ENCODE measurements around the gene TMEM115. TPM values are rescaled to one million over a fixed set of nuclear protein-coding genes. Genes with fewer than 3 reads are reported as not detected.

TMEM115 gene
- total and polyA plus RNA-seq, 2 donors (not counting 3 experiments of a cell fraction or from before 2014, with no cell fraction given) = 44.7 to 65.5 TPM

DNA sequence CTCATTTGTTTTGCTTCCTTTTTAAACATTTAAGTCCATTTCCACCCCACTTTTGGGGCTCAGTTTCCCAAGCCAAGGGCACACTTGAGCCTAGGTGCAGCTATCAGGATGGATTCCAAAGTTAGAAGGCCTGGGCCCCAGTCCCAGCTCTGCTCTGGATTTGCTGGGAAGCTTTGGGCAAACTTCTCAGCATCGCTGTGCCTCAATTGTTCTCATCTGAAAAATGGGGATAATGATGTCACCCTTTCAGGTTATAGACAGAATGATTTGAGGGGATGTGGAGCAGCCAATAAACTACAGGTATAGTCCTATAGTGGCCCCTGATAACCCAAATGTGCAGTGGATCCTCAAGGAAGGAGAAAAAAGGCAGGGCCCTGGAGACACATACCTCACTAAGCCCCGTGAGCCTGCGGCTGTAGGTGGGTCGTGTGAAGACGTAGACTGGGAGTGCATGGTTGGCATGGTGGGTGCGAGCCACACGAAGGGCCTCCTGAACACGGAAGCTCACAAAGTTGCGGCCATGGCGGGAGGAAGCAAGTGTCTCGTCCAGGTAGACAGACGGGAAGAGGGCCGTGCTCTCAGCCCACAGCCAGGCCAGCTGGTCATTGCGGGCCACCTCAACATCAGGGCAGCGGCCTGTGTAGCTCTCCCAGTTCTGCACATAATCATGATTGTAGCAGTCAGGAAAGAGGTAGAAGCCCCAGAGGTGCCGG lies 40.0 kb downstream of the TMEM115 start:
- ChIA-PET CTCF (interaction anchor here (1.2 to 1.7 kb wide), 2 partner anchors 9 to 16 kb away, joined by 3 to 4 read pairs; partner anchors contain the start of genes HYAL1 and TUSC2), POLR2A (interaction anchor here (0.6 to 1.2 kb wide), 2 partner anchors 9 to 56 kb away, joined by 3 to 7 read pairs; partner anchors contain the start of gene TUSC2)
- Histone ChIP-seq H3K4me2 (ENCODE audit: insufficient read depth, low read length) (peak overlapping the region; percentile 69), H3K4me1 (ENCODE audit: control insufficient read depth, extremely low read depth, insufficient read depth, low read length) (peaks cover 62% of the 10 kb centered on the region), H3K9ac (replicated peaks; ENCODE audit: extremely low read depth, insufficient read depth, low read length) (no peak overlapping the region), H3K4me3 (replicated peaks in 1 of 3; ENCODE audit: insufficient read depth in 1 of 3, low read depth in 1 of 3, low read length in 3 of 3) (peak overlapping the region in 2 of 3 experiments; percentile 89), H3K27me3 (ENCODE audit: control insufficient read depth in 2 of 2, insufficient read depth in 2 of 2, low read length in 2 of 2) (no peaks in the 10 kb centered on the region), H2AFZ (ENCODE audit: low read depth, low read length) (no peak overlapping the region), H3K9me1 (replicated peaks; ENCODE audit: control insufficient read depth, extremely low read depth, insufficient read depth, low read length) (no peaks in the 10 kb centered on the region), H3K79me2 (ENCODE audit: control insufficient read depth, insufficient read depth, low read length) (peaks cover 52% of the 10 kb centered on the region), H4K20me1 (replicated peaks; ENCODE audit: control insufficient read depth, extremely low read depth, insufficient read depth, low read length) (no peaks in the 10 kb centered on the region), H3K9me3 (replicated peaks; ENCODE audit: control insufficient read depth, insufficient read depth, low read length) (no peaks in the 10 kb centered on the region), H3K27ac (ENCODE audit: insufficient read depth, low read depth, low read length) (no peak overlapping the region), H3K36me3 (ENCODE audit: control insufficient read depth in 2 of 2, extremely low read depth in 1 of 2, insufficient read depth in 2 of 2, low read length in 2 of 2) (peaks cover 17 to 46% of the 10 kb centered on the region in 2 experiments)
- TF ChIP-seq, protein P1, sequence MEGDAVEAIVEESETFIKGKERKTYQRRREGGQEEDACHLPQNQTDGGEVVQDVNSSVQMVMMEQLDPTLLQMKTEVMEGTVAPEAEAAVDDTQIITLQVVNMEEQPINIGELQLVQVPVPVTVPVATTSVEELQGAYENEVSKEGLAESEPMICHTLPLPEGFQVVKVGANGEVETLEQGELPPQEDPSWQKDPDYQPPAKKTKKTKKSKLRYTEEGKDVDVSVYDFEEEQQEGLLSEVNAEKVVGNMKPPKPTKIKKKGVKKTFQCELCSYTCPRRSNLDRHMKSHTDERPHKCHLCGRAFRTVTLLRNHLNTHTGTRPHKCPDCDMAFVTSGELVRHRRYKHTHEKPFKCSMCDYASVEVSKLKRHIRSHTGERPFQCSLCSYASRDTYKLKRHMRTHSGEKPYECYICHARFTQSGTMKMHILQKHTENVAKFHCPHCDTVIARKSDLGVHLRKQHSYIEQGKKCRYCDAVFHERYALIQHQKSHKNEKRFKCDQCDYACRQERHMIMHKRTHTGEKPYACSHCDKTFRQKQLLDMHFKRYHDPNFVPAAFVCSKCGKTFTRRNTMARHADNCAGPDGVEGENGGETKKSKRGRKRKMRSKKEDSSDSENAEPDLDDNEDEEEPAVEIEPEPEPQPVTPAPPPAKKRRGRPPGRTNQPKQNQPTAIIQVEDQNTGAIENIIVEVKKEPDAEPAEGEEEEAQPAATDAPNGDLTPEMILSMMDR (IDR thresholded peaks at IDR 0.05; ENCODE audit: extremely low read depth in 1 of 2, insufficient read depth in 1 of 2, low read depth in 1 of 2, low read length in 2 of 2) = no peak
- TF ChIP-seq FOS (IDR thresholded peaks at IDR 0.05; ENCODE audit: borderline replicate concordance, insufficient read depth, low read length) (no peak), GATA2 (IDR thresholded peaks at IDR 0.05; ENCODE audit: insufficient read depth, insufficient read length, low read depth, low read length) (no peak), POLR2AphosphoS5 (IDR thresholded peaks at IDR 0.05; ENCODE audit: insufficient read depth, low read depth, low read length) (no peak), EZH2 (IDR thresholded peaks at IDR 0.05; ENCODE audit: borderline replicate concordance, low read depth, low read length, severe bottlenecking) (no peak), JUN (IDR thresholded peaks at IDR 0.05; ENCODE audit: borderline replicate concordance, insufficient read depth, insufficient read length, low read depth) (no peak)
- no peak for FAIRE-seq
- dilution Hi-C loops (cut with MboI; ENCODE audit: extremely low pct_ligation_motif_present, low sequenced_read_pairs) = no loop called here
- BruUV-seq (replicated peaks) = no TSS peak
- intact Hi-C loops (cut with micrococcal nuclease) = no loop called here
- DNase-seq (ENCODE audit: low read depth, low spot score) = no peak
